Panc1 (cell line): ENCODE results near the gene SPIB. TPM values are rescaled to one million over a fixed set of nuclear protein-coding genes. Genes with fewer than 3 reads are reported as not detected.

Experiments
- ATAC-seq: fragments of 200-7000 bp; cut with Tn5 transposase; 2 replicates; pipeline ENCODE4 v1.9.1; 2020; ENCODE audit warnings: mild to moderate bottlenecking, moderate library complexity
- BruUV-seq: library from RNA; stranded (reverse); fragments of 400-500 nt; replicated peaks from 2 replicates; lab custom pipeline; 2021; lab: Mats Ljungman, UMichigan
- CTCF ChIA-PET: fragments of 300-600 bp; sonication (Branson Sonifier 250); formaldehyde crosslinking; loops from one replicate; lab custom pipeline; 2022; ENCODE audit warnings: antibody characterized with exemption; lab: Charles Lee
- POLR2A ChIA-PET: fragments of 300-600 bp; sonication (Branson Sonifier 250); formaldehyde crosslinking; loops from one replicate; lab custom pipeline; 2022; ENCODE audit warnings: antibody characterized with exemption; lab: Charles Lee
- DNase-seq: peaks from one replicate; pipeline ENCODE4 v3.0.0-alpha.2; 2010; ENCODE audit warnings: low read depth, low spot score
- H3K27ac ChIP-seq: 2 replicates; pipeline ENCODE4 v1.5.1; 2011; ENCODE audit warnings: mild to moderate bottlenecking, low read length, inconsistent platforms
- H3K27me3 ChIP-seq: fragments of 200-500 bp; sonication (Bioruptor generic); 2 replicates; pipeline ENCODE4 v1.6.0; 2014; ENCODE audit warnings: low read length, inconsistent platforms; ENCODE audit not compliant: control insufficient read depth, insufficient read depth
- H3K36me3 ChIP-seq: fragments of 200-500 bp; sonication (Bioruptor generic); 2 replicates; pipeline ENCODE4 v1.5.1; 2014; ENCODE audit warnings: inconsistent platforms, mild to moderate bottlenecking, low read length, moderate library complexity; ENCODE audit not compliant: control insufficient read depth, insufficient read depth
- H3K4me1 ChIP-seq: 2 replicates; pipeline ENCODE4 v1.5.1; 2011; ENCODE audit warnings: inconsistent platforms, mild to moderate bottlenecking, low read length, moderate library complexity; ENCODE audit not compliant: control insufficient read depth, insufficient read depth
- H3K4me3 ChIP-seq, 2 experiments: 2 replicates each; pipeline ENCODE4 v1.5.1; 2011 to 2012; ENCODE audit warnings: low read depth in 2 of 2, low read length in 2 of 2, mild to moderate bottlenecking in 2 of 2, inconsistent platforms in 1 of 2, moderate library complexity in 1 of 2
- H3K9me3 ChIP-seq: fragments of 200-500 bp; sonication (Bioruptor generic); 2 replicates; pipeline ENCODE4 v1.5.1; 2014; ENCODE audit warnings: low read depth, mild to moderate bottlenecking, inconsistent platforms, low read length, moderate library complexity; ENCODE audit not compliant: control insufficient read depth, insufficient read depth
- CTCF ChIP-seq: fragments of 450-650 bp; IDR thresholded peaks from 2 replicates; pipeline ENCODE4 v1.5.1; 2017; ENCODE audit warnings: mild to moderate bottlenecking
- POLR2AphosphoS5 ChIP-seq: IDR thresholded peaks from 2 replicates; pipeline ENCODE4 v1.6.1; 2012; ENCODE audit warnings: mild to moderate bottlenecking, low read depth, low read length, moderate library complexity
- REST ChIP-seq, 2 experiments: IDR thresholded peaks; 2 replicates each; pipeline ENCODE4 v1.6.1; 2011 to 2012; ENCODE audit warnings: low read depth in 2 of 2, control low read depth in 1 of 2, low read length in 1 of 2, mild to moderate bottlenecking in 1 of 2, moderate library complexity in 1 of 2; ENCODE audit not compliant: insufficient read depth in 1 of 2
- SIN3A ChIP-seq: IDR thresholded peaks from 2 replicates; pipeline ENCODE4 v1.6.1; 2012; ENCODE audit warnings: low read depth, mild to moderate bottlenecking, low read length, moderate library complexity, borderline replicate concordance; ENCODE audit not compliant: insufficient read depth
- TCF7L2 ChIP-seq: IDR thresholded peaks from 2 replicates; pipeline ENCODE4 v1.6.1; 2011; ENCODE audit warnings: mild to moderate bottlenecking, low read depth, low read length, inconsistent platforms
- in situ Hi-C: cut with HindIII; loops from 2 replicates; pipeline ENCODE4 v1.10.0; 2016; ENCODE audit warnings: low sequenced_read_pairs, low pct_unique_long_range_greater_than_20kb
- intact Hi-C: fragments of 100-400 bp; cut with micrococcal nuclease; formaldehyde crosslinking; loops from one replicate; pipeline ENCODE4 v1.10.0; 2022; ENCODE audit not compliant: unreplicated experiment
- total RNA-seq: library from RNA; stranded (reverse); gene quantifications from one replicate; pipeline ENCODE4 v1.2.1, GENCODE V29; 2021; ENCODE audit not compliant: unreplicated experiment

SPIB gene
- total RNA-seq, 1 experiment from 2014 or later = not detected

GRCh38 chr19:50380137-50380536, 38.6 kb upstream of the SPIB start:
- Histone ChIP-seq H3K27ac (no peak overlapping the region), H3K4me1 (peaks cover 4% of the 10 kb centered on the region), H3K36me3 (no peaks in the 10 kb centered on the region), H3K4me3 (no peak overlapping the region), H3K9me3 (no peaks in the 10 kb centered on the region), H3K27me3 (no peaks in the 10 kb centered on the region)
- intact Hi-C loops (no loop called here), in situ Hi-C loops (no loop called here)
- no TSS peak for BruUV-seq
- ChIA-PET POLR2A (no interaction called here), CTCF (no interaction called here)
- no peak for TF ChIP-seq CTCF
- no peak for TF ChIP-seq TCF7L2
- no peak for TF ChIP-seq POLR2AphosphoS5
- TF ChIP-seq SIN3A = no peak
- TF ChIP-seq REST (IDR thresholded peaks at IDR 0.05; ENCODE audit: insufficient read depth in 1 of 2, low read depth in 2 of 2, low read length in 1 of 2) = no peak
- DNase-seq (no peak), ATAC-seq (no peak)

- H3K27ac ChIP-seq = no peak overlapping the region
- H3K27me3 ChIP-seq = no peaks in the 10 kb centered on the region
- no peaks in the 10 kb centered on the region for H3K9me3 ChIP-seq
- in situ Hi-C loops (no loop called here), intact Hi-C loops (no loop called here)
- TF ChIP-seq REST (IDR thresholded peaks at IDR 0.05; ENCODE audit: insufficient read depth in 1 of 2, low read depth in 2 of 2, low read length in 1 of 2) (no peak), SIN3A (no peak), TCF7L2 (no peak), CTCF (no peak), POLR2AphosphoS5 (no peak)
- no TSS peak for BruUV-seq
- H3K36me3 ChIP-seq = no peaks in the 10 kb centered on the region
- H3K4me1 ChIP-seq = peaks cover 4% of the 10 kb centered on the region
- no peak overlapping the region for H3K4me3 ChIP-seq
- ChIA-PET POLR2A (no interaction called here), CTCF (no interaction called here)
- ATAC-seq = no peak
- DNase-seq = no peak
Observed at GRCh38 chr19:50380751-50381151, 38.0 kb upstream of the SPIB start.
